Fibroblast of the aortic adventitia (primary cell): Measurements from ENCODE around the gene XPNPEP1. TPM values are rescaled to one million over a fixed set of nuclear protein-coding genes. Genes with fewer than 3 reads are reported as not detected.
A peak's percentile ranks its signal among the peaks of the same experiment; 100 is the strongest.

Source experiments
- DNase-seq: peaks from one replicate; pipeline ENCODE4 v3.0.0-alpha.2; 2010; ENCODE audit warnings: low read depth
- H3K4me3 ChIP-seq: 2 replicates; pipeline ENCODE4 v1.5.1; 2011; ENCODE audit warnings: low read depth, mild to moderate bottlenecking, control low read depth, low read length, moderate library complexity
- CTCF ChIP-seq: IDR thresholded peaks from 2 replicates; pipeline ENCODE4 v1.5.1; 2011; ENCODE audit warnings: mild to moderate bottlenecking, low read length, control low read depth, inconsistent platforms; ENCODE audit not compliant: insufficient read depth
- total RNA-seq: library from RNA; depleted of rRNA; stranded (reverse); fragments of >200 nt; gene quantifications from 2 replicates; pipeline ENCODE4 v1.2.3, GENCODE V29; 2012; ENCODE audit warnings: low replicate concordance

XPNPEP1 gene
- total RNA-seq, 1 donor: 103 TPM

DNA sequence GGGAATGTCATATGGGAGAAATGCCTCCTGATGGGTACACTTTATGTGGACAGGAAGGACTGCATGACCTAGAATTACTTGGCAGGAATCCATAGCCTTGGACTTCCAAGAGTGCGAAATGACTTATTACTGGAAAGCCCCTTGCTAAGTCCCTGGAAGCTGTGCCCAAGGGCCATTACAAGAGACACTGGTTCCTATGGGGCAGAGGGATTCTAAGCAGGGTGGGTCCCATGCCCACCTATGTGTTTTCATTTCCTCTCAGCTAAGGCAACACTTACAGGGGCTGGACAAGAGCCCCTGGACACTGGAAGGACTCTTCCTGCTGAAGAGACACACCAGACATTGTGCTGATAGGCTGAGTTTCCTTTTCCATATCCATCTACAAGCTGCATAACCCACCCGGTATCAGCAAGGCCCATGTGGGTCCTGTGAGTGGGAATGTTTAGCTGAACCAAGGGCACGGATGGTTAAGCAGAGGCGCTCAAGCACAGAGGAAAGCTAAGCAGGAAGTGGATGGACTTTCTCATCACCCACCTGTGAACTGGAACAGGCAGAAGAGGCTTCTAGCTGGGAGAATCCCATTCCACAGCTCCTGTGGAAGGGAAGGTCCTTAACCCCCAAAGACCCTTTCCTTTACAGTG, 56.2 kb downstream of the XPNPEP1 start:
- no peak overlapping the region for H3K4me3 ChIP-seq
- DNase-seq: no peak
- no peak for TF ChIP-seq CTCF

- H3K4me3 ChIP-seq: no peak overlapping the region
- no peak for DNase-seq
- TF ChIP-seq CTCF: peak; percentile 23
Observed at GRCh38 chr10:109866168-109866994, 56.9 kb downstream of the XPNPEP1 start.

DNA sequence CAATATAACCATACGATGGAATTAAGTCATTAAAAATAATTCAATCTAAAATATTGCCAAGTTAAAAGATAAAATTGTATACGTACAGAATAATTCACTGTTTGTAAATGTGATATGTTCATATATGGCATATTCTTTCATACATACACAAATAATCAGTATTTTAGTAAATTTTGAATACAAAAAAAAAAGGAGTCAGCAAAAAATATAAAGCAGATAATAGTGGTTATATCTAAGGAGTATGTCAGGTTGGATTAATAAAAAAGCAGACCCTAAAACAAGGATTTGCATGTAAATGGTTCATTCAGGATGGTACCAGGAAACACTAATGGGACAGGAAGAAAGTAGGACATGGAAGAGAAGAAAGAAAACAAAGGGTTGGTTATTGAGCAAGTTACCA, 59.5 kb downstream of the XPNPEP1 start:
- DNase-seq: no peak

DNA sequence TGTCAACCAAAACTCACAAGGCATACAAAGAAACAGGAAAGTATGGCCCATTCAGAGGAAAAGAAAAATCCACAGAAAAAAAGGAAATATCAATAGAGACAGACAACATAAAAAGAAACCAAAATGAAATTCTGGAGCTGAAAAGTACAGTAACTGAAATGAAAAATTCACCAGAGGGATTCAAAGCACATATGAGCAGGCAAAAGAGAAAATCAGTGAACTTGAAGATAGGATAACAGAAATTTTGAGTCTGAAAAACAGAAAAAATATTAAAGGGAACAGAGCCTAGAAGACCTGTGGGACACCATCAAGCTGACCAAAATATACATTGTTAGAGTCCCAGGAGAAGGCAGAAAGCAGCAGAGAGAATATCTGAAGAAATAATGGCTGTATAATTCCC, 60.6 kb downstream of the XPNPEP1 start:
- TF ChIP-seq CTCF: no peak
- H3K4me3 ChIP-seq: no peak overlapping the region
- DNase-seq: no peak

More for the DNA sequence above, 59.5 kb downstream of the XPNPEP1 start:
- H3K4me3 ChIP-seq: no peak overlapping the region
- no peak for TF ChIP-seq CTCF

- DNase-seq: no peak
- no peak for TF ChIP-seq CTCF
- H3K4me3 ChIP-seq: no peak overlapping the region
Observed at GRCh38 chr10:109862041-109862440, 61.3 kb downstream of the XPNPEP1 start.

- TF ChIP-seq CTCF: no peak
- no peak overlapping the region for H3K4me3 ChIP-seq
- no peak for DNase-seq
Observed at GRCh38 chr10:109861081-109861480, 62.2 kb downstream of the XPNPEP1 start.
